Inflammatory macrophage (primary cell): ENCODE results near the gene NINL.
A peak's percentile ranks its signal among the peaks of the same experiment; 100 is the strongest.

Experiments
- DNase-seq, 2 donors: peaks; one replicate each; pipeline ENCODE4 v3.0.0-alpha.2; 2020 to 2022

The NINL gene

GRCh38 chr20:25461786-25462545, 123.4 kb downstream of the NINL start:
- DNase-seq, result peak; percentile 86 to 98

GRCh38 chr20:25461281-25461650, 124.1 kb downstream of the NINL start:
- no peak for DNase-seq

GRCh38 chr20:25460566-25461280, 124.6 kb downstream of the NINL start:
- DNase-seq, result no peak

GRCh38 chr20:25459916-25460535, 125.3 kb downstream of the NINL start:
- peak; percentile 64 to 88 for DNase-seq

- no peak for DNase-seq
These were observed 126.1 kb downstream of the NINL start for GRCh38 chr20:25459111-25459830.

- DNase-seq, result no peak
These were observed 127.2 kb downstream of the NINL start for GRCh38 chr20:25457886-25458680.

GRCh38 chr20:25454153-25454900, 131.0 kb downstream of the NINL start:
- DNase-seq, result no peak

GRCh38 chr20:25453035-25453810, 132.1 kb downstream of the NINL start:
- DNase-seq, result no peak

GRCh38 chr20:25452333-25452732, 133.0 kb downstream of the NINL start:
- no peak for DNase-seq

- no peak for DNase-seq
These were observed 137.7 kb downstream of the NINL start for GRCh38 chr20:25447671-25448070.

GRCh38 chr20:25444556-25444955, 140.8 kb downstream of the NINL start:
- no peak for DNase-seq

GRCh38 chr20:25439328-25439727, 146.0 kb downstream of the NINL start:
- peak in 1 of 2 donors; percentile 44 for DNase-seq

GRCh38 chr20:25437153-25437581, 148.2 kb downstream of the NINL start:
- no peak for DNase-seq

- DNase-seq, result no peak
These were observed 160.8 kb downstream of the NINL start for GRCh38 chr20:25424536-25424935.

GRCh38 chr20:25422032-25422431, 163.3 kb downstream of the NINL start:
- DNase-seq, result no peak

- DNase-seq, result no peak
These were observed 164.2 kb downstream of the NINL start for GRCh38 chr20:25421102-25421501.

GRCh38 chr20:25418776-25419175, 166.6 kb downstream of the NINL start:
- peak; percentile 10 to 54 for DNase-seq

- no peak for DNase-seq
These were observed 176.4 kb downstream of the NINL start for GRCh38 chr20:25408890-25409289.

GRCh38 chr20:25408170-25408547, 177.2 kb downstream of the NINL start:
- DNase-seq, result no peak

GRCh38 chr20:25407311-25408169, 177.8 kb downstream of the NINL start, which contains the start of gene GINS1:
Gene GINS1 (plus strand): TSS chr20:25407673. CDS start chr20:25407821, 148 bp downstream.
- DNase-seq, result peak; percentile 83 to 88
